GM04503 (cell line): Measurements from ENCODE around the gene CILP.

Experiments used
- DNase-seq: peaks from one replicate; pipeline ENCODE4 v3.0.0-alpha.2; 2012; ENCODE audit warnings: low read depth

CILP gene

GRCh38 chr15:65226221-65226620 is 14.9 kb upstream of the CILP start:
- DNase-seq: no peak

- no peak for DNase-seq
Observed at GRCh38 chr15:65223996-65224395, 12.7 kb upstream of the CILP start.

- DNase-seq: no peak
Observed at GRCh38 chr15:65222891-65223290, 11.6 kb upstream of the CILP start.

GRCh38 chr15:65221697-65222096 is 10.4 kb upstream of the CILP start:
- no peak for DNase-seq

GRCh38 chr15:65219137-65219536 is 7.9 kb upstream of the CILP start:
- no peak for DNase-seq

- DNase-seq: no peak
Observed at GRCh38 chr15:65217526-65218482, 6.5 kb upstream of the CILP start.

- no peak for DNase-seq
Observed at GRCh38 chr15:65215496-65215895, 4.2 kb upstream of the CILP start.

GRCh38 chr15:65214010-65214409 is 2.7 kb upstream of the CILP start:
- DNase-seq: no peak

- no peak for DNase-seq
Observed at GRCh38 chr15:65213241-65213640, 2.0 kb upstream of the CILP start.

- DNase-seq: no peak
Observed at GRCh38 chr15:65212097-65212496, 824 bp upstream of the CILP start.

- no peak for DNase-seq
Observed at GRCh38 chr15:65211482-65211982, 259 bp upstream of the CILP start.

GRCh38 chr15:65209701-65210643 is 1.3 kb downstream of the CILP start:
- no peak for DNase-seq

GRCh38 chr15:65208647-65209046 is 2.6 kb downstream of the CILP start:
- no peak for DNase-seq

- no peak for DNase-seq
Observed at GRCh38 chr15:65207280-65207840, 3.9 kb downstream of the CILP start.

GRCh38 chr15:65206750-65207149 is 4.5 kb downstream of the CILP start:
- DNase-seq: no peak

GRCh38 chr15:65204931-65205660 is 6.2 kb downstream of the CILP start:
- DNase-seq: no peak

- no peak for DNase-seq
Observed at GRCh38 chr15:65204236-65204930, 6.9 kb downstream of the CILP start.

GRCh38 chr15:65201918-65202317 is 9.4 kb downstream of the CILP start:
- no peak for DNase-seq

- no peak for DNase-seq
Observed at GRCh38 chr15:65198571-65198970, 12.7 kb downstream of the CILP start.

GRCh38 chr15:65197337-65197645 is 14.0 kb downstream of the CILP start:
- no peak for DNase-seq
